Measurements from ENCODE around the gene MYH14. TPM values are rescaled to one million over a fixed set of nuclear protein-coding genes. Genes with fewer than 3 reads are reported as not detected.

MYH14 gene
- total and polyA plus RNA-seq, 2 of the 13 experiments (the other 11 are each of a cell fraction or from before 2014, with no cell fraction given), result 5.5 to 5.8 TPM

DNA sequence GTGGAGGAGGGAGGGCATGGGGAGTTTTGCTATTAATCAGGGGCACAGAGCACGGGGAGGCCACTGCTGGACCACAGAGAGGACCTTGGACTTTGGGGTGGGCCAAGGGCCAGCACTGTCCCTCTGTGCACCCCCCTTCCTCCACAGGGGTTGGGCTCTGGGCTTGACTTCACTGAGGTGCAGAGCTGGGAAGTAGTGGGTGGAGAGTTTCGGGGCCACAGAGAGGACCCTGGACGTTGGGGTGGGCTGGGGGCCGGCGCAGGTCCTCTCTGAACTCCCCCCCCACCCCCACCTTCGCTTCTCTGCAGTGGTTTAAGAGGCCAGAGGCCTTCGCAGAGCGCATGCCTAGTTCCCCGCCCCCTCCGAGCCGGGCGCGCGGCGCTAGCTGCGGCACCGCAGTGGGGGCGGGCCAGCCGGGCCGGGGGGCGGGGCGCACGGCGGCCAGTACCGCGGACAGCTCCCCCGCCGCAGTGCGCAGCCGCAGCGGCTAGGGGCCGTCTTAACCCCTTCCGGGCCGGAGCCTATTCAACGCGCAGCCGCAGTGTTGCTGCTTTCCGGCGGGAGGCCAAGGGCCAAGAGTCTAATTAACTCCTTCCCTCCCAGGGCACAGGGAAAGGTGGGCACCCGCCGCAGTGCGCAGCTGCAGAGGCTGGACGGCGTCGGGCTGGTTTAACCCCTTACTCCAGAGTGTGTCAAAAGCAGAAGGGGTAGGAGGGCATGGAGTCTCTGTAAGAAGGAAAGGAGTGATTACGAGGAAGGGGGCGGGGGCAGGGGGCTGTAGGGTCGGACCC lies 122.1 kb downstream of the MYH14 start (continued):
- TF ChIP-seq, protein P1, sequence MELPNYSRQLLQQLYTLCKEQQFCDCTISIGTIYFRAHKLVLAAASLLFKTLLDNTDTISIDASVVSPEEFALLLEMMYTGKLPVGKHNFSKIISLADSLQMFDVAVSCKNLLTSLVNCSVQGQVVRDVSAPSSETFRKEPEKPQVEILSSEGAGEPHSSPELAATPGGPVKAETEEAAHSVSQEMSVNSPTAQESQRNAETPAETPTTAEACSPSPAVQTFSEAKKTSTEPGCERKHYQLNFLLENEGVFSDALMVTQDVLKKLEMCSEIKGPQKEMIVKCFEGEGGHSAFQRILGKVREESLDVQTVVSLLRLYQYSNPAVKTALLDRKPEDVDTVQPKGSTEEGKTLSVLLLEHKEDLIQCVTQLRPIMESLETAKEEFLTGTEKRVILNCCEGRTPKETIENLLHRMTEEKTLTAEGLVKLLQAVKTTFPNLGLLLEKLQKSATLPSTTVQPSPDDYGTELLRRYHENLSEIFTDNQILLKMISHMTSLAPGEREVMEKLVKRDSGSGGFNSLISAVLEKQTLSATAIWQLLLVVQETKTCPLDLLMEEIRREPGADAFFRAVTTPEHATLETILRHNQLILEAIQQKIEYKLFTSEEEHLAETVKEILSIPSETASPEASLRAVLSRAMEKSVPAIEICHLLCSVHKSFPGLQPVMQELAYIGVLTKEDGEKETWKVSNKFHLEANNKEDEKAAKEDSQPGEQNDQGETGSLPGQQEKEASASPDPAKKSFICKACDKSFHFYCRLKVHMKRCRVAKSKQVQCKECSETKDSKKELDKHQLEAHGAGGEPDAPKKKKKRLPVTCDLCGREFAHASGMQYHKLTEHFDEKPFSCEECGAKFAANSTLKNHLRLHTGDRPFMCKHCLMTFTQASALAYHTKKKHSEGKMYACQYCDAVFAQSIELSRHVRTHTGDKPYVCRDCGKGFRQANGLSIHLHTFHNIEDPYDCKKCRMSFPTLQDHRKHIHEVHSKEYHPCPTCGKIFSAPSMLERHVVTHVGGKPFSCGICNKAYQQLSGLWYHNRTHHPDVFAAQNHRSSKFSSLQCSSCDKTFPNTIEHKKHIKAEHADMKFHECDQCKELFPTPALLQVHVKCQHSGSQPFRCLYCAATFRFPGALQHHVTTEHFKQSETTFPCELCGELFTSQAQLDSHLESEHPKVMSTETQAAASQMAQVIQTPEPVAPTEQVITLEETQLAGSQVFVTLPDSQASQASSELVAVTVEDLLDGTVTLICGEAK (IDR thresholded peaks at IDR 0.05), result no peak
- TF ChIP-seq, protein P1 (CRISPR knock-in tag; IDR thresholded peaks at IDR 0.05), result peak; percentile 55; the same call in 1 of the 2 replicates
- TF ChIP-seq, protein P2, sequence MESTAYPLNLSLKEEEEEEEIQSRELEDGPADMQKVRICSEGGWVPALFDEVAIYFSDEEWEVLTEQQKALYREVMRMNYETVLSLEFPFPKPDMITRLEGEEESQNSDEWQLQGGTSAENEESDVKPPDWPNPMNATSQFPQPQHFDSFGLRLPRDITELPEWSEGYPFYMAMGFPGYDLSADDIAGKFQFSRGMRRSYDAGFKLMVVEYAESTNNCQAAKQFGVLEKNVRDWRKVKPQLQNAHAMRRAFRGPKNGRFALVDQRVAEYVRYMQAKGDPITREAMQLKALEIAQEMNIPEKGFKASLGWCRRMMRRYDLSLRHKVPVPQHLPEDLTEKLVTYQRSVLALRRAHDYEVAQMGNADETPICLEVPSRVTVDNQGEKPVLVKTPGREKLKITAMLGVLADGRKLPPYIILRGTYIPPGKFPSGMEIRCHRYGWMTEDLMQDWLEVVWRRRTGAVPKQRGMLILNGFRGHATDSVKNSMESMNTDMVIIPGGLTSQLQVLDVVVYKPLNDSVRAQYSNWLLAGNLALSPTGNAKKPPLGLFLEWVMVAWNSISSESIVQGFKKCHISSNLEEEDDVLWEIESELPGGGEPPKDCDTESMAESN (CRISPR knock-in tag; conservative IDR thresholded peaks at IDR 0.05), result peak; percentile 62; the same call in 1 of the 2 replicates
- TF ChIP-seq, protein P3, sequence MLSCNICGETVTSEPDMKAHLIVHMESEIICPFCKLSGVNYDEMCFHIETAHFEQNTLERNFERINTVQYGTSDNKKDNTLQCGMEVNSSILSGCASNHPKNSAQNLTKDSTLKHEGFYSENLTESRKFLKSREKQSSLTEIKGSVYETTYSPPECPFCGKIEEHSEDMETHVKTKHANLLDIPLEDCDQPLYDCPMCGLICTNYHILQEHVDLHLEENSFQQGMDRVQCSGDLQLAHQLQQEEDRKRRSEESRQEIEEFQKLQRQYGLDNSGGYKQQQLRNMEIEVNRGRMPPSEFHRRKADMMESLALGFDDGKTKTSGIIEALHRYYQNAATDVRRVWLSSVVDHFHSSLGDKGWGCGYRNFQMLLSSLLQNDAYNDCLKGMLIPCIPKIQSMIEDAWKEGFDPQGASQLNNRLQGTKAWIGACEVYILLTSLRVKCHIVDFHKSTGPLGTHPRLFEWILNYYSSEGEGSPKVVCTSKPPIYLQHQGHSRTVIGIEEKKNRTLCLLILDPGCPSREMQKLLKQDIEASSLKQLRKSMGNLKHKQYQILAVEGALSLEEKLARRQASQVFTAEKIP (CRISPR knock-in tag; IDR thresholded peaks at IDR 0.05; ENCODE audit: borderline replicate concordance), result no peak
- TF ChIP-seq ZSCAN9 (CRISPR knock-in tag; IDR thresholded peaks at IDR 0.05; ENCODE audit: borderline replicate concordance) (peak; percentile 74; the same call in 1 of the 2 replicates), ZNF674 (CRISPR knock-in tag; IDR thresholded peaks at IDR 0.05; ENCODE audit: low read depth) (peak; percentile 93), ARNT2 (CRISPR knock-in tag; IDR thresholded peaks at IDR 0.05; ENCODE audit: low read depth) (peak; percentile 99), HNRNPL (IDR thresholded peaks at IDR 0.05; ENCODE audit: low read depth, low read length) (no peak), SP4 (CRISPR knock-in tag; IDR thresholded peaks at IDR 0.05) (peak; percentile 97), SRF (IDR thresholded peaks at IDR 0.05; ENCODE audit: low read depth, low read length) (no peak), ZNF816 (CRISPR knock-in tag; IDR thresholded peaks at IDR 0.05; ENCODE audit: borderline replicate concordance) (peak; percentile 36; the same call in 1 of the 2 replicates)
- TF ChIP-seq, protein P4, sequence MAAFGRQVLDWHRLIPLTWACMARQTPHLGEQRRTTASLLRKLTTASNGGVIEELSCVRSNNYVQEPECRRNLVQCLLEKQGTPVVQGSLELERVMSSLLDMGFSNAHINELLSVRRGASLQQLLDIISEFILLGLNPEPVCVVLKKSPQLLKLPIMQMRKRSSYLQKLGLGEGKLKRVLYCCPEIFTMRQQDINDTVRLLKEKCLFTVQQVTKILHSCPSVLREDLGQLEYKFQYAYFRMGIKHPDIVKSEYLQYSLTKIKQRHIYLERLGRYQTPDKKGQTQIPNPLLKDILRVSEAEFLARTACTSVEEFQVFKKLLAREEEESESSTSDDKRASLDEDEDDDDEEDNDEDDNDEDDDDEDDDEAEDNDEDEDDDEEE (CRISPR knock-in tag; IDR thresholded peaks at IDR 0.05), result peak; percentile 62; the same call in 1 of the 2 replicates
- TF ChIP-seq, protein P5, sequence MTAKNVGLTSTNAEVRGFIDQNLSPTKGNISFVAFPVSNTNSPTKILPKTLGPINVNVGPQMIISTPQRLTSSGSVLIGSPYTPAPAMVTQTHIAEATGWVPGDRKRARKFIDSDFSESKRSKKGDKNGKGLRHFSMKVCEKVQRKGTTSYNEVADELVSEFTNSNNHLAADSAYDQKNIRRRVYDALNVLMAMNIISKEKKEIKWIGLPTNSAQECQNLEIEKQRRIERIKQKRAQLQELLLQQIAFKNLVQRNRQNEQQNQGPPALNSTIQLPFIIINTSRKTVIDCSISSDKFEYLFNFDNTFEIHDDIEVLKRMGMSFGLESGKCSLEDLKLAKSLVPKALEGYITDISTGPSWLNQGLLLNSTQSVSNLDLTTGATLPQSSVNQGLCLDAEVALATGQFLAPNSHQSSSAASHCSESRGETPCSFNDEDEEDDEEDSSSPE (CRISPR knock-in tag; IDR thresholded peaks at IDR 0.05), result peak; percentile 62
